Measurements from ENCODE around the gene SLC14A1.
"Not testable (repeated sequence)": the region's sequence is repeated elsewhere in the genome, so short reads cannot be mapped to it uniquely, and the experiment has no call there.

SLC14A1 gene

DNA sequence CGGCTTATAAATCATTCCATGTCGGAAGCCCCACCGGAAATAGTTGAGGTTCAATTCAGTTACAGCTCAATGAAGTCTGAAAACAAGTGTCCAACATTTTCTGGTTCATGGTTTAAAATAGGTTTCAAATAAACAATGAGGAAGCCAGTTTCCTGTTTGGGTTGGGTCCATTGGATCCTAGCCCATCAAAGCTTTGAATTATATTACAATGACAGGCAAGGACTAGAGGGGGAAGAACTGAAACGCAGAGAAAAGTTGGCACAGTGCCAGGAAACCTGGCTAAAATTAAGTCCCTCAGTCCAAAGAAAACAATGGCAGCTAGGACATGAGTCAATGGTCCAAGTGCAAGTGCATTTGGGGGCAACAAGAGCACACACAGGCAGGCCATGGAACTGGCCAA lies 32.0 kb downstream of the SLC14A1 start:
- DNase-seq (ENCODE audit: low read depth in 2 of 3, low spot score in 1 of 3) = no peak

DNA sequence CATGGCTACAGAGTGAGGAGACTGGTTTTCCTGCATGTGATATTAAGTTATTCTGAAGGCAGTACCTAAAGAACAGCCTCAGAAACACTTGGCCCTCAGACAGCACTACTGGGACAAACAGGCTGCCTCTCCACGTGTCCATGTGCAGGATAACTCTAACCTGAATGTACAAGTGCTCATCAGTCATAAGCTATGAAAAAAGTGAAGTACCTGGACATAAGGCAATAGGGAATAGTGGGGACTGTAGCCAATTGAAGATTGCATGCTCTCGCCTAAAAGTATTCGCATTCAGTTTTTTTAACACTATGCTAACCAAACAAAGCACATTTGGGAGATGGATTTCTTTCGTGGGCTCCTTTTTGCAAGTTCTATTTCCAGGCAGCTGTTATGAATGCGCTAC lies 33.0 kb downstream of the SLC14A1 start:
- DNase-seq (ENCODE audit: low read depth in 2 of 3, low spot score in 1 of 3) = no peak

DNA sequence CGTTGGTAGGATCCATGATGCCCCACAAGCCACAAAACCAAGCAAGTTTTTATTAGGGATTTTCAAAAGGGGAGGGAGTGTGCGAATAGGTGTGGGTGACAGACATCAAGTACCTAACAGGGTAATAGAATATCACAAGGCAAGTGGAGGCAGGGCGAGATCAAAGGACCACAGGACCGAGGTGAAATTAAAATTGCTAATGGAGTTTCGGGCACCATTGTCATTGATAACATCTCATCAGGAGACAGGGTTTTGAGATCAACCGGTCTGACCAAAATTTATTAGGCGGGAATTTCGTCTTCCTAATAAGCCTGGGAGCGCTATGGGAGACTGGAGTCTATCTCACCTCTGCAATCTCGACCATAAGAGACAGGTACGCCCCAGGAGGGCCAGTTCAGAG lies 33.7 kb downstream of the SLC14A1 start:
- DNase-seq (ENCODE audit: low read depth in 2 of 3, low spot score in 1 of 3) = not testable (repeated sequence)

DNA sequence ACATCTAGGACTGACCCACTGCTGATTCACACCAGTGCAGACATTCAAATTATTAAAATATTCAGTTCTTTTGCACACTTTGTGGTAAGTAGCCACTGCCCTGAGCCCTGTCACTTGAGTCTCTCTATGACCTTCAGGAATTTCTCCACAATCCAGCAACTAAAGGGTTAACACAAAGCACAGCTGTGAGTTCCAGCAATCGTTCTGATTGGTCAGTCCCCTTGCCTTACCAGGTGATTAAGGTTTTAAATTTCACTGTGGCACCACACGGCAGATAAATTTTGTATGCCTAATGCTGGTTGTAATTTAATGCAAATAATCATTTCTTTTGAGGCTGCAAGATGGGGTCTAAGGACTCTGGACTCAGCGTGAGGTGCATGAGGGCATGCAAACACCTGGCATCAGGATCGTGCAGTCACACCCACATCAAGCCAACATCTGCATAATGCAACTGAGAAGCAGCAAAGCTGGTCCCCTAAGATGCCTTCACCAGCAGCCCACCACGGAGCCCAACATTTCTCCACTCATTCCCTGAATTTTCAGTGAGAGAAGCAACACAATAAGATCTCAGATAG lies 36.6 kb downstream of the SLC14A1 start:
- DNase-seq (ENCODE audit: low read depth in 2 of 3, low spot score in 1 of 3) = no peak

DNA sequence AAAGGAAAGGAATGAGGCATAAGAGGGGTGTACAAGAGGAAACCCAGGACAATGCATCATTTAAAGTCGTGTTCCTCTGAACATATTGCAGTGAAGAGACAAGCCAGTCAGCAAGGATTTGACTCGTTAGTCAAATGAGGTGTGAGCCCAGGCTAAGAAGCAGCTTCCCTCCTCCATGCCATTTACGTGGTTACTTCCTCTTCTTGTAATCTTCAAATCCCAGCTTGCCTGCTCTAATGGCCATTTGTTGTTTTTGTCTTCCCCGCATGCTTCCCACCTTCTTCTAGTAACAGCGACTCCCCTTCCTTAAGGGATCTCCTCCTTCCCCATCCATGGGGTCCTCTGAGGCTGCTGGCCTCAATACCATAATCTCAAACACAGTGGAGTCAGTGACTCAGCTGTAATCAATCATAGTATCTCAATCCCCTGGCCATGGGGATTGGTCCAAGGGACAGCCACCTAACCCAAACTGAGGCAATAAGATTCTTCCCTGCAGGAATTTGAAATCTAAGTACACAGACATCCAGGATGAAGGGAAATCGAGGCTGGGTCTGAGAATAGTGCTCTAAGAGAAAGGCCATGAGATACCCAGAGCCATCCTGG lies 37.6 kb downstream of the SLC14A1 start:
- DNase-seq (ENCODE audit: low read depth in 2 of 3, low spot score in 1 of 3) = no peak

DNA sequence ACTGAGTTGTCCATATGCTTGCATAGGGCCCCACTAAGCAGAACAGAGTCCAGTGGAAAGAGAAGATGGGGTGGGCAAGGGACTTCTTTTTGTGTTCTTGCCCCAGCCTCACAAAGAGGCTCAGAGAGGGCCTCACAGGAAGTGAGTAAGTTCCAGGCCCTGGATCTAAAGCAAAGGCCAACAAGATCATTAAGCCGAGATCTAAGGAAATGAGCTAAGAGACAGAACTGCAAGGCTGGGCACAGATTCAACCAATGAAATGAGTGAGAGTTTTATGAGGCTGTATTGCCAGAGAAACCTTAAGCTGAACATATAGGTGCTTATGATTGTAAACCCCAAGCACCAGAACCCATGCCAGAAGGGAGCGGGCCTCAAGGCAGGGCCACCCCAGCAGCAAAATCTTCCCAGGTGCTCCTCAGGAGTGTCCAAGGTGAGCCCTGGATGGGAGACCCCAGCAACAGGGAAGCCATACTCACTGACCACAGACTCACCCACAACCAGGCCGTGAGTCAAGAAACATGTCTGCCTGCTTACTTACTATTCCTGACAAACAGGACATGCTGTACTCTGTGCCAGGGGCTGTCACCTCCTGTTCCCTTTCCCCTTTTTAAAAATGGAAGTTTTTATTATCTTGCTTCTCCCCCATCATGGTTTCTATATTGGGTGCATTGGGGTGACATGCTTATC lies 40.2 kb downstream of the SLC14A1 start:
- DNase-seq (ENCODE audit: low read depth in 2 of 3, low spot score in 1 of 3) = no peak

DNA sequence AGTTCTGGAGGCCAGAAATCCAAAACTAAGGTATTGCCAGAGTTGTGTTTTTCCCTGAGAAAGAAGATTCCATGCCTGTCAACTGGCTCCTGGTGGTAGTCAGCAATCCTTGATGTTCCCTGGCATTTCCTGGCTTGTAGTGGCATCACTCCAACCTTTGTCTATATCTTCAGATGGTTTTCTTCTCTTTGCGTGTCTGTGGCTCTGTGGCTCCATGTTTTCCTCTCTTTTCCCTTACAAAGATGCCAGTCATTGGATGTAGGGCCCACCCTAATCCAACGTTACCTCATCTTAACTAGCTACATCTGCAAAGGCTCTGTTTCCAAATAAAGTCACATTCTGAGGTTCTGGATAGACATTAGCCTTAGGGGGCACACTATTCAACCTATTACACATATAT lies 41.8 kb downstream of the SLC14A1 start:
- no peak for DNase-seq (ENCODE audit: low read depth in 2 of 3, low spot score in 1 of 3)

DNA sequence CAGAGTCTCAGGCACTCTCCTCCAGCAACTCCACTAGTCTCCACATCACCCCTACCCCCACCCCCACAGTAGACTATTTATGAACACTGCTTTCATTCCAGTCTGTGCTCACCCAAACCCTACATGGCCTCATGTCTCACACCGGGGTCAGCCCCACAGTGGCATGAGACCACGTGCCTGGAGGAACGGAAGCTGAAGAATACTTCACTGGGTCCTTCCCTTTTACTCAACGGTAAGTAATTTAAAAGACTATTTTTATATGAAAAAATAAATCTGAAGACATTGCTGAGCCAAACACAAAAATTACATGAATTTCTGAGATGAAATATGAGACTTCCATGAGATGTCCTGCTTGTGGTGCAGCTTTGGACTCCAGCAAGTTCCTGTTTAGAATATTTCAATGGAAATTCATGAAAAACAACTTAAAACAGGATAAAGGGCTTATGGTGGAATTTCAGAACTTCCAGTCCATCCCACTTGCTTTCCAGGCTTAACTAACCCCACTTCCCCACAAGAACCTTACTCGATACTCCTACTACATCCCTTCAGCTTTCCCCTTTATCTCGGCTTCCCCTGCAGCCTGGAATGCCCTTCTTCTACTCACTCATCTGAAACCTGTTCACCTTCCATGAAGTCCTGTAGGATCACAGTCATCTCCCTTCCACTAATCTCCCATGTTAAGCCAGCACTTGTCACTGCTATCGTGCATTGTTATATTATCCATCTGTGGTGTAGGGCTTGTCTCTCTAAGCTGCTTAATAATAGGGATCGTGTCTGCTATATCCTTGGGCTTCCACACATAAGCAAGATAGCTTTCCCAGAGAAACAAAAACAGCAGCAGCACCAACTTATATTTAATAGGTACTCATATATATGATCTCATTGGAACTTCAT lies 47.9 kb downstream of the SLC14A1 start:
- DNase-seq (ENCODE audit: low read depth in 2 of 3, low spot score in 1 of 3) = no peak

DNA sequence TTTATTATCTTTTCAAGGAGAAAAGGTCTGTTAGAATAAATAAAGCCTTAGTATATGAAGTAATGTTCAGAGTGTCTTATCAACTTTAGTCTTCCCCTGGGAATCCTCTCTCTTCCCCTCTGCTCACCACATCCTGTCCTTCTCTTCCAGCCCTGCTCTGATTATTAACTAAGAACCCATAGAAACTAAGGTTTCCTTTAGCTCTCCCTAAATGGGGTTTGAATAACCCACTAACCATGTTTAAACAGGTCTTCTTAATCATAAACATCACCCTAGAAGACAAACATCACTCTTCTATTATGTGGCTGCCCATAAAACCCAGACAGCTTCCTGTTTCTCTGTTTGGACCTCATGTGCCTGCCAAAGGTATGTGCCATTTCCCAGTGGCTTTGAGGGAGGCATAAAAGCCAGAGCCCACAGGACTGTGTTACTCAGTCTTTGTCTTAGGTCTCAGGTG lies 50.1 kb downstream of the SLC14A1 start:
- DNase-seq (ENCODE audit: low read depth in 2 of 3, low spot score in 1 of 3) = no peak

DNA sequence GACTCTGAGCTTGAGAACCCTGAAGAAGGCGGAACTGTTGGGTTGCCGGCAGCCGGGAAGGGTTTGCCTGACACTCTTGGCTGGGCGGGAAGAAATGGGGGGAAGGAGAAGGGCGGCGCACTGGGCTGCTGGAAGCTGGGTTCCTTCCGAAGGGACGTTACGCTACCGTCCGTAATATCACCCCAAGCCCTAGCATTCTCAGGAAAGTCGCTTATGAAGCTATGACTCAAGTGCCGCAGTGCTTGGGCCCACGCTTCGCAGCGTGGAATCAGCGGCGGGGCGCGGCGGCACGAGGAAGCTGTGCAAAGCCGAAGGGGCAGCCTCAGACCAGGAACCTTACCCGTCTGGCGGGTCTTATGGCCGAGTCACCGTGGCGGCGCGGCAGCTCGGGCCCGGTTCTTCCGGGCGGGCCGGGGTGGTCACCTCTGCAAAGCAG lies 51.3 kb downstream of the SLC14A1 start:
- peak; percentile 62 to 73 (median 64) for DNase-seq (ENCODE audit: low read depth in 2 of 3, low spot score in 1 of 3)

DNA sequence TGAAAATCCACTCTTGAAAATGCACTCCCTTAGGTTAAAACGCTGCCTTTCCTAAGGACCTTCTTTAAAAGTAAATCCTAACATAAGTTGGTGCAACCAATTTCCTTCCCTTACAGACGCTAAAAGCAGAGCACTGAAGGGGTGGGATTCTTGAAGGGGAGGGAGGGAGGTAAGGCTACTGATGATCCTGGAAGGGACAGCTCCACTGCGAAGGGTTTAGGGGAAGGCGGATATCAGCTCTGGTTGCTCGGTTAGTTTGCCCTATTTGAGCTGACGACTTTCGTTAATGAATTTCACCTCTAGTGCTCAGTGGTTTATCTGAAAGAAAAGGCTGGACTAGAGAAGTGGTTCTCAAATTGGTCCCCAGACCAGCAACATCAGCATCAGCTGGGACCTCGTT lies 51.8 kb downstream of the SLC14A1 start:
- no peak for DNase-seq (ENCODE audit: low read depth in 2 of 3, low spot score in 1 of 3)

DNA sequence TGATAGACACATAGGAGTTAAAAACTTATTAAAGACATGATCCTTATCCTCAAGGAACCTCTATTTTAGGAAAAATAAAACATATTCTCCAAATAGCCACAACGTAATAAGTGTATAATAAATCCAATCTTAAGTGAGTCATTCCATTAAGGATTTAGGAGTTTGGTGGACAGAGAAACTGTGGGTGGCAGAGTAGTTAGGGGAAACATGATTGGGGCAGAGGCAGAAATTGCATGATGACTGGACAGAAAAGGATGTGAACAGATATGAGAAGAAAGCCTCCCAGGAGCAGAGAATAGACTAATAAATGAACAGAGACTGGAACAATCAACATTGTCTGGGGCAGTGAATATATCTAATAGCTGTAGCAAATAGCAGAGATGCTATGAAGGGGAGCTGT lies 53.4 kb downstream of the SLC14A1 start:
- no peak for DNase-seq (ENCODE audit: low read depth in 2 of 3, low spot score in 1 of 3)

DNA sequence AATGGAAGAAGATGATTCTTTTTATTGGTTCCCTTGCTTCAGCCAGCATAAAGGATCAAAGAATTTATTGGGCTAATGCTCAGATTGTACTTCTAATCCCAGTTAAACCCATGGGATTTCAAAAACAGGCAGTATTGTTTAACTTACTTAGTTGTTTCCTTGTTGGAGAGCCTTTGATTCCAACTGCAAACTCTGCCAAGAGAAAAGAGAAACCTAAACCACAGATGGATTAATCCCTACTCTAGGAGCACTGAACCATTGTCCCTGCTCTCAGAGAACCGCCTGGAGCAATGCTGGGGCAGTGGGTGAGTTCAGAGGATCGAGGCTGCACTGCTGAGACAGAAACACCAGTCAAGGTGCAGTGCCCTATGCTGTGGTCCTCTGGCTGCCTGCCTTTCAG lies 56.6 kb downstream of the SLC14A1 start:
- DNase-seq (ENCODE audit: low read depth in 2 of 3, low spot score in 1 of 3) = no peak

DNA sequence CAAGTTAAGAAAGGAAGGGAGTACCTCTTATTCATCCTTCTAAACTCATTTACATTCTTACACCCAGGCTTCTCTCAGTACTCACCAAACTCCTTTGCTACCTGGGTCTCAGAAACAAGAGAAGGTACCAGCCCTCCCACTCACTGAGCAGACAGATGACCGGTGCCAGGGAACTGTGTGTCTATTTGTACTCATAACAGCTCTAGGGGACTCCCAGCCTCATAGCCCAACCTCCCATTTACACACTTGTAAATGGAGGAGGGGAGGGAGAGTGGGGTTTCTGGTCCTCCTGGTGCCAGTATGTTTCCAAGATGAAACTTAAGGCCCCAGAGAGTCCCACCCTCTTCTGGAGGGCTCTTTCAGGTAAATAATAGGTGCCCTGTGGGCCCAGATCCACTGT lies 58.7 kb downstream of the SLC14A1 start:
- no peak for DNase-seq (ENCODE audit: low read depth in 2 of 3, low spot score in 1 of 3)

DNA sequence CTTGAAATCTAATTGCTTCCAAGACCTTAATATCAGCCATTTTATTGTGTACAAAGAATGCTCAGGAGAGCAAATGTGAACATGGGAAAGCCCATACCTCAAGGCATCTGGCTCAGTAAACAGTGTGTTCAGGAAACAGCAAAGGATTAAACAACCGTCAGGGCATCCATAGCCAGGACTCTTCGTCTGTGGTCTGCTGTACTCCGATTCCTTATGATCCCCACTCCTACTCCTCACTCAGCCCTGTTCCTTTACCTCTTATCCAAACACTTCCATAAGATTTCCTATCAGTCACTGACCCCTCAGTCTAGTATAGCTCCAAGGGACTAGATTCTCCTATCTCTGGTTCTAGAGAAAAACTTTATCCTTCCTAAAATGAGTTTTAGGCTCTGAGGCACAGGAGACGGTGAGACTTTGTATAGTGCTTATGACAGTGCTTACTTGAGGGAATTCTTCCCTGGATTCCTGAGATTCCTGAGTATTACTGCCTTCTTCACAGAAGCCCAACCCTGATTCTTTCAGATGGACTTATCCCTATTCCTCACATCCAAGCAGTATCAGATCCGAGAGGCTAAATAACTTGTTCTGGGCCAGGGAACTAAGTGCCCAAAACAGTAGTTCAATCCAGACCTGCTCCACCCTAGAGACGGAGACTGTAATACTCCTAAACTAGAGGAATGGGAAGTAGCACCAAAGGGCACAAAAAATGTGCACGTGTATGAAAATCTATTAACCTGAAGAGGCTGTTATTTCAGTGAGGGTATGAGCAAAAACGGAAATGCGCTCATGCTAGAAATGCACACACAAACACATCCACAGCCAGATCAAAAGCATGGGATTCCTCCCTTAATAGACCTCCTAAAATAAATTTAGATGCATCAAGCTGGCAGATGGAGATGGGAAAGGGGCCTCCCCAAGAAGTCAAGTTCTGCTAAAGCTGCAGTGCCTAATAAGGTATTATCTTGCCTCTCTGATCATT lies 59.4 kb downstream of the SLC14A1 start:
- DNase-seq (ENCODE audit: low read depth in 2 of 3, low spot score in 1 of 3) = no peak

DNA sequence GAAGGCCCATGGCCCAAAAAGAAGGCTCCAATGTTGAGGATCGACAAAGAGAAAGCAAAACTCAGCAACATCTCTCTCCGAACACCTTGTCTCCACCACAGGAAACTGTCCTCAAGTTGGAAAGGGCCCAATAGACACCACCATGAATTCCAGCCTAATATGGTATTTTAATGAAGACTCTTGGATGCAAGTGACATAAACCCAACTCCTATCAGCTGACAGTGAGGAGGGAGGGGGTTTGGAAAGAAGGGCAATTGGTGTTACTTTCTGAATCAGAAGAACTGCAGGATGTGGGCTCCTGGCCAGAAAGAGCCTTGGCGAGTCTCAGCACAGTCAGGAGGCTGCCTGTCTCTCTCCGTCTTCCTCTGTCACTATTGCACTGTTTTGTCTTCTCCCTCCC lies 61.2 kb downstream of the SLC14A1 start:
- DNase-seq (ENCODE audit: low read depth in 2 of 3, low spot score in 1 of 3) = no peak

DNA sequence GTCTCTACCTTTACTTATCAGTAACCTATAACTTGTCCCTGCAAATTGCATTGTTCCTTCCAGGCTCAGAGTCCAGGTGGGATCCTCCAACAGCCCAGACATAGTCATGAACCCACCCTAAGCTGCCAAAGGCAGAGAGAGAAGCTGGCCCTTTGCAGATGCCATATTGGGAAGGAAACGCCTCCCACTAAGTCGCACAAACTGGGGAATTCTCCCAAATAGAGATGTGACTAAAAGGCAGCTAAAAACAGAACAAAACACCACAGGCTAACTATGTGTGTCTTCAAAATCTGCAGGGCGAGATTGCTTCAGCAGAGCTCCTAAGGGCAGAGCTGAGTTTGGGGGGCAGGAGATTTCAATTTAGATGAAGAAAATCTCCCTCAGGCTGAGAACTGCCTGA lies 63.0 kb downstream of the SLC14A1 start:
- no peak for DNase-seq (ENCODE audit: low read depth in 2 of 3, low spot score in 1 of 3)

DNA sequence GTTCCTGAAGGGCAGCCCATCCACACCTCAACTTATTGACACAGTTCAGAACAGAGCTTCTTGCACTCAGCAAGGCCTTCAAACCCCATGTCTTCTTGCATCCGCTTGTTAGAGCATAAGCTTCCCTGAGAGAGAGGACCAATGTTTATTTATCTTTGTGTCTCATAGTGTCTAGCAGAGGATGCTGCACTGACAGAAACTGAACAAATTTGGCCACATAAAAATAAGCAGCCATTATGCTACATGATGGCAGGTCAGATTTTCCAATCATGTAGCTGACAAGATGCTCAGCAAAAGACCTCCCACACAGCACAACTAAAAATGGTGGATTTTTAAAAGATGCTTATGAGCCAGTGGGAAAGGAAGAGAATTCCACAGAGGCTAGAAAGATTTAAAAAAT lies 63.4 kb downstream of the SLC14A1 start:
- DNase-seq (ENCODE audit: low read depth in 2 of 3, low spot score in 1 of 3) = no peak

DNA sequence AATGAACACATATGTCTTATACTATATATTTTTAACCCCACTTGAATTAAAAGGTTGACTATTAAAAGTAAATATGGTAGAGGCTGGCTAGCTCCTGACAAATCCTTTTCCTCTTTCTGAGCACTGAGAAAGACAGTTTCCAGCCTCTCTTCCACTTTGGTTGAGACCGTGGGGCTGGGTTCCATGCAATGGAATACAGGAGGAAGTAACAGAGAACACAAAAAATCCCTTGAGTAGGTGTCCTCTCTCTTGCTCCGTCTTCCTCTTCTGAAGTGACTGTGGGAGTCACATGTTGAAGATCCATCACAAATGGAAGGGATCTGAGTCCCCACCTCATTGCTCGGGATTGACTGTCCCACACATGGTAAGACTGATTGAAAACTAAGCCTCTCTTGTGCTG lies 64.9 kb downstream of the SLC14A1 start:
- DNase-seq (ENCODE audit: low read depth in 2 of 3, low spot score in 1 of 3) = no peak

DNA sequence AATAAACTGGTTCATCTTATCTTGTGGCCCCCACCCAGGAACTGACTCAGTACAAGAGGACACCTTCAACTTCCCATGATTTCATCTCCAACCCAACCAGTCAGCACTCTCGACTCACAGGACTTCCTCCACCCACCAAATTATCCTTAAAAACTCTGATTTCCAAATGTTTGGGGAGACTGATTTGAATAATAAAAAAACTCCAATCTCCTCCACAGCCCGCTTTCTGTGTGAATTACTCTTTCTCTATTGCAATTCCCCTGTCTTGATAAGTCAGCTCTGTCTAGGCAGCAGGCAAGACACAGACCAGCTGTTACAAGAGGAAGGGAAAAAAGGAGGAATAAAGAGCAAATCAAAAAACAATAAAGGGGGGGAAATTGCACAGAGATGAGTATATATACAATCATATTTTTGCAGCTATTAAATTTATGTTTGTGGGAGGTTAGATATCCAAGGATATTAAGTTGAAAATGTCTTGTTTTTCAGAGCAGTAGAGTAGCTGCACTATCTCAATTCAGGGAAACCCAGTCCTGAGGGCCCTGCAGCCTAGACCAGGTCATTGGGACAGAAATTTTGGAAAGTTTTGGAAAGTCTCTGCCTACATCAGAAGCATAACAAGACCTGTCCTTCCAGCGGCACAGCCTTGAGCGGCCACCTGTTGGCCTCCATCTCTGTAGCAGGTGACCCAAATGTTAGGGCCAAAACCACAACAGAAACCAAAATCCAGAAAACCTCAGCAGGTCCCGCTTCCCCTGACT lies 68.7 kb downstream of the SLC14A1 start:
- DNase-seq (ENCODE audit: low read depth in 2 of 3, low spot score in 1 of 3) = no peak

Data from stimulated activated CD4-positive, alpha-beta T cell treated with anti-CD3 and anti-CD28 coated beads, Interleukin-12 subunit alpha, Interleukin-12 subunit beta, amount 100 ng/mL, for 48 hours (primary cell).